ENCODE measurements around the gene SLC4A9. TPM values are rescaled to one million over a fixed set of nuclear protein-coding genes. Genes with fewer than 3 reads are reported as not detected.
"Not testable (repeated sequence)": the region's sequence is repeated elsewhere in the genome, so short reads cannot be mapped to it uniquely, and the experiment has no call there.

The SLC4A9 gene
- total RNA-seq, 1 experiment from 2014 or later, result not detected

GRCh38 chr5:140337880-140338279 is 22.1 kb upstream of the SLC4A9 start:
- no peak for DNase-seq (ENCODE audit: low read depth)

GRCh38 chr5:140338336-140338735 is 21.7 kb upstream of the SLC4A9 start:
- peak; percentile 23 for DNase-seq (ENCODE audit: low read depth)

- DNase-seq (ENCODE audit: low read depth), result no peak
These were observed 21.1 kb upstream of the SLC4A9 start for GRCh38 chr5:140338908-140339307.

DNA sequence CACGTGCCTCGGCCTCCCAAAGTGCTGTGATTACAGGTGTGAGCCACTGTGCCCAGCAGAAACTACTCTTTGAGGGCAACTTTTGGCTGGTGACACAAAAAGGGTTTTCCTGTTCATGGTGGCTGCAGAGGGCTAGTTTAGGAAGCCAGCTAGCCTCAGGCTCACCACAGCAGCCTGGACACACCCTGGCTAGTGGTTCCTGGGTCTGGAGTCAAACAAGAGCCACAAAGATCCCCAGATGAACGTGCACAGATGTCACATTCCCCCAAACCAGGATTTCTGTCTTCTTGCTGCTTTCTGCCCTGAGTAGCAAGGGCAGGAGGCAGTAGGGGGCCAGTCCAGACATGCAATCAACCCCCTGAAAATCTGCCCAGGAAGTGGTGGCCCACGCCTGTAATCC is 20.4 kb upstream of the SLC4A9 start:
- DNase-seq (ENCODE audit: low read depth), result peak; percentile 26

DNA sequence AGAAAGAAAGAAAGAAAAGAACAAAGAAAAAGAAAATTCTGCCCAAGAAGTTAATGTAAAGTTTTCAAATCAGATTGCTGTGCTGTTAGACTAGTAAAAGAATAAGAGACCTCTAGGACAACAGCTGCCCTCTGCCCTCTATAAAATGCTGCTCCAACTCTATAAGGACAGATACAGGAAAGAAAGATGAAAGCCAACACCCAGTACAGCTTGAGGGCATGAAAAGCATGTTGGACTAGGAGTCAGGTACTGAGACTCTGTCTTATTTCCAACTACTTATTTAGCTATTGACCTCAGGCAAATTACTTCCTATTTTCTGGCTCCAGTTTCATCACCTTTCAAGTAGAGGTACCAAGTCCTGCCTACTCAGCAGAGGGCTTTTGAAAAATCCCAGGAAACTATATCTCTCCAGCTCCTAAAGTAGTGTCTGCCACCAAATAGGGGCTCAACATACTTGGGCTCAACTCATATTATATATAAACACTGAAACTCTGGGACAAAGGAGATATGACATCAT is 19.3 kb upstream of the SLC4A9 start:
- DNase-seq (ENCODE audit: low read depth), result no peak

GRCh38 chr5:140341591-140341990 is 18.4 kb upstream of the SLC4A9 start:
- no peak for DNase-seq (ENCODE audit: low read depth)

GRCh38 chr5:140342287-140342686 is 17.7 kb upstream of the SLC4A9 start:
- no peak for DNase-seq (ENCODE audit: low read depth)

GRCh38 chr5:140342896-140343295 is 17.1 kb upstream of the SLC4A9 start:
- DNase-seq (ENCODE audit: low read depth), result no peak

GRCh38 chr5:140343849-140344248 is 16.1 kb upstream of the SLC4A9 start:
- not testable (repeated sequence) for DNase-seq (ENCODE audit: low read depth)

DNA sequence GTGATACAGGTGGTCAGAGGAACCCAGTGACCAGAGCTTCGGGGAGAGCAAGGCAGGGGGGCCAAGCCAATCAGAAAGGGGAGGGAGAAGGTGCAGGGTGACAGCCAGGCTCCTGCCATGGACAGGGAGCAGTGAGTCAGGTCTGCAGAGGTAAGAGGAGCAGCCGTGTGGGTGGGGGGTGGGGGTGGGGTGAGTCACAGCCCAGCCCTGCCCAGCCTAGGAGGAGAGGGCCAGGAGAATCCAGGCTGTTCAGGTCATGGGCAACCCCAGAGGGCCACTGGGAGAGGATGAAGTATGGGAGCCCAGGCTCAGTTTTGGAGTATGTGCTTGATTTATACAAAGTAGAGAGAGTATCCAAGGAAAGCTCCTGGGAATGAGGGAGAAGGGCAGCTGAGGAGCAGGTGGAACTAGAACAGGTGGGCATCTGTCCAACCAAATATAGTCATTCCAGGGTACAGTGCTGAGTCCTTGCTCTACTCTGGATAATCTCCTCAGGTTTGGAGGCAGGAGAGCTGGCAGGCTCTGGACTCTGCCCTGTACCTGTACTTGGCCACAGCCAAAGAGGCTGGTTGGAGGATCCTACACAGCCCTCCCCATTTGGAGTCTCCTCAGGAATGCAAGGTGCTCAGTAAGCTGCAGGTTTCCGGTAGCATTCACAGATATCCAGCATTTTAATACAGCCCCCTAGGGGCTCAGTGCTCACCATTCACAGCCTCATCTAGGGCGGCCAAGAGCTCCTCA is 15.1 kb upstream of the SLC4A9 start:
- DNase-seq (ENCODE audit: low read depth), result no peak

DNA sequence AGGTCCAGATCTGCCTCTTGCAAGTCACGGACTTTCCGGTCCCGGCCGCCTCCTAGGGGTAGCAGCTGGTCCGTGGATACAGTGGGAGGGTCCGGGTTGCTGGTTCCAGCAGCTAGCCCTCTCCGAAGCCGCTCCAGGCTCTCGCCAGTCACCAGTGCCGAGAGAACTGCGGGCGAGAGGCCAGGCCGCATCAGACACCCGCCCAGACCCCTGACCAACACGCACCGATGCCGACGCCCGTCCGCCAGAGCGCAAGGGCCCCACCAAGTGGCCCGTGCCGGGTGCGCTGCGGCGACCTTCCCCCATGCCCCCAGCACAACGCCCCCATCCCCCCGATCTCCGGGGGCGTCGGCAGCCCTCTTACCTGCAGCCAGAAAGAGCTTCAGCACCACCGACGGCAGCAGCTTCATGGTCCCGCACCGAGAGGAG is 14.1 kb upstream of the SLC4A9 start:
- peak; percentile 39 for DNase-seq (ENCODE audit: low read depth)

GRCh38 chr5:140346348-140347221 is 13.4 kb upstream of the SLC4A9 start, which contains the start of gene HBEGF:
TSS of gene HBEGF (minus strand) at chr5:140346603. CDS start at chr5:140346328, 275 bp downstream.
- DNase-seq (ENCODE audit: low read depth), result peak; percentile 44

DNA sequence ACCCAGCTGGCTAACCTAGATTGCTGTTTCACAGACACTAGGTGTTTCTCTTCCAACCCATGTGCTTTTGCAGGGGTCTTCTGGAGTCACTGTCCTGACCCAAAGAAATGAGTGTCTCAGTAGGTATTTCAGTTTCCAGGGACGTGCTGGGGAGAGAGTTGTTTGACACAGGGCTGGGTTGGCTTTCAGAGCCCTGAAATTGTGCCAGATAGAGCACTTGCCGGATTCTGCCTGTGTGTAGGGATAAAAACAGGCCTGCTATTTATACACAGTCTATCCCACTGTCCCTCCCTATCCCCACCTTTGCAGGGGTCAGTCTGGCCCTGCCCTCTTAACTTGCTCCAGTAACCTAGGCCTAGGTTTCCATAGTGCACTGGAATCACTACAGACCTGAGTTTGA is 12.6 kb upstream of the SLC4A9 start:
- no peak for DNase-seq (ENCODE audit: low read depth)

GRCh38 chr5:140348104-140348503 is 11.9 kb upstream of the SLC4A9 start:
- DNase-seq (ENCODE audit: low read depth), result no peak

- no peak for DNase-seq (ENCODE audit: low read depth)
These were observed 10.8 kb upstream of the SLC4A9 start for GRCh38 chr5:140349244-140349643.

- DNase-seq (ENCODE audit: low read depth), result peak; percentile 65
These were observed 8.2 kb upstream of the SLC4A9 start for GRCh38 chr5:140351609-140352334.

DNA sequence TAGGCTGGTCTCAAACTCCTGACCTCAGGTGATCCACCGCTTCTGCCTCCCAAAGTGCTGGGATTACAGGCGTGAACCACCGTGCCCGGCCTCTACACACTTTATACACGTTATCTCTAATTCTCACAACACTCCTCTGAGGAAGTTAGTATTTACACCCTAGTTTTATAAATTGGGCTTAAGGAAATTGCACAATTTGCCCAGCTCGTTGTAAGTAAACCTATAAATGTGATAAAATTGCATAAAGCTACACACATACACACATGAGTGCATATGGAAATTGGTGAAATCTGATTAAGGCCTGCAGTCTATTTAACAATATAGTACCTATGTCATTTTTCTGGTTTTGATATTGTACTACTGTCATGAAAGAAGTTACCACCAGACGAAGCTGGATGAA is 4.4 kb upstream of the SLC4A9 start:
- DNase-seq (ENCODE audit: low read depth), result no peak

DNA sequence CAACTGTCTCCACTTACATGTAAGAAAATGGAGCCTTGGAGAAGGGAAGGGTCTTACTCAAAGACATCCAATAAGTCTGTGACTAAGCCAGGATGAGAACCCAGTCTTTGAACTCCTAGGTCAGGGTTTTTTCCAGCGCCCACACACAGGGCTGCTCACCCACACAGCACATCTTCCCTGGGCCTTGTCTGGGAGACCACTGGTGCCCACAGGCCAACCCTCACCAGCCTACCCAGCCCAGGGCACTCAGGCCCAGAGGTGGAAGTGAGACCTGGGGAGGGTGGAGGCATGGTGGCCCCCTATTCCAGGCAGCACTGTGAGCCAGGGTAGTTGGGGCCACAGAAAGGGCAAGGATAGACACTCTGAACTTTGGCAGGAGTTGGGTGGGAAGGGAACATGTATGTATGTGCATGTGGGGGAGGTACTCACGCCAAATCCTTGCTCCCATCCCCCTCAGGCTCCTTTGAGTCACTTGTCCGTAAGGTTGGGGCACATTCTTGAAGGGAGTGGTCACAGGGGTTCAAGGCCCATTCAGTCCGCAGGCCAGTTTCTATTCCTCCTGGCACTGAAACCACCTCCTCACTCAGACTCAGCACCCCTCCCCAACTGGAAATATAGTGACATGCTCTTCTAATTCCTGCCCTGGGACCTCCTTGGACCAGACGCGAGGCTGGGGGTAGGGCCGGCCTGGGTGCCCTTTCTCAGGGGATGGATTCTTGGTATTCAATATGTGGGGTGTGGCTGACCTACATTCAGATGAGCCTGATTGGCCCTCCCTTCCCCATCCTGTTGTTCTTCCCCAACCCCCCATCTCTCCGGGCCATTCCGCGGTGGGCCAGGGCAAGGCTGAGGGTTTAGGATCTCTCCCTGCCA is 2.9 kb upstream of the SLC4A9 start:
- no peak for DNase-seq (ENCODE audit: low read depth)

DNA sequence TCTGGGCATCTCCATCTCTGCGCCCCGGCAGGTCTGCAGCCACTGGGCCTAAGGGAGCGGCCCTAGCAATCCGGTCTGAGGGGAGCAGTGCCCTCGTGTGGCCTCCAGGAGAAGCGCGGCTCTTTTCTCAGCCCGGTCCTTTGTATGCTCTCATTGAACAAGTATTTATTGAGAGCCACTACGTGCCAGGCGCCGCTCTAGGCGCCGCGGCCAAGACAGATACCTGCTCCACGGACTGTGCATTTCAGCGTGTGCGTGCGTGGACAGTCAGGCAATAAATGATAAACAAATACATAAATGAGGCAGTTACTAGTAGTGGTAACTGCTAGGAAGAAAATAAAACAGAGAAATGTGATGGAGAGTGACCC is 2.3 kb upstream of the SLC4A9 start:
- peak; percentile 74 for DNase-seq (ENCODE audit: low read depth)

DNA sequence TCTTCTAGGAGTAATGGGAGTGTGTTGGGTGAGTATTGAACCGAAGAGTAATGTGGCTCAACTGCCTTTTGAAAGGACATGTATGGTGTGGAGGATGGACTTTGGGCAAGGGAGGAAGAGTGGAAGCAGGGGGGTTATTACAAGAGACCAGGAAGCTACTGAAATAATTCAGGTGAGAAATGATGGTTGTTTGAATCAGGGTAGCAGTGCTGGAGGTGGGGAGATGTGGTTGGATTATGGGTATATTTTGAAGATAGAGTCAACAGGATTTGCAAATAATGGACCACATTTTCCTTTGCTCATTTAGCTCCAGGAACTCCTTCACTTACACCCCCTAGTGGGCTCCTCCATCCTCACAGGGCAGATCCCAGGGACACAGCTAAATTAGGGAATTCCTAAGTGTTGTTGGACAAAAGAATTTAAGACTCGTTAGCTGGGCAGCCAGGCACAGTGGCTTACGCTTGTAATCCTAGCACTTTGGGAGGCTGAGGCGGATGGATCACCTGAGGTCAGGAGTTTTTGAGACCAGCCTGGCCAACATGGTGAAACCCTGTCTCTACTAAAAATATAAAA is 1.2 kb upstream of the SLC4A9 start:
- peak; percentile 47 for DNase-seq (ENCODE audit: low read depth)

All from LHCN-M2 (cell line).